HCT116 (cell line): Measurements from ENCODE around the gene AKR1B1. TPM values are rescaled to one million over a fixed set of nuclear protein-coding genes. Genes with fewer than 3 reads are reported as not detected.

Experiments used
- total RNA-seq: library from RNA; stranded (reverse); gene quantifications from one replicate; pipeline ENCODE4 v1.2.1, GENCODE V29; 2021; ENCODE audit not compliant: unreplicated experiment

Gene AKR1B1
- total RNA-seq, 1 experiment from 2014 or later = 56.8 TPM

Other genes starting within 250 kb of the AKR1B1 start
- 14.7 TPM for gene SLC35B4, start 142.2 kb downstream of the AKR1B1 start, total RNA-seq
- 0.54 TPM for gene AKR1B10, start 68.5 kb upstream of the AKR1B1 start, total RNA-seq
- not detected for gene AKR1B15, start 90.0 kb upstream of the AKR1B1 start, total RNA-seq
- gene BPGM, start 187.8 kb upstream of the AKR1B1 start, total RNA-seq = 10.0 TPM